Stimulated activated CD4-positive, alpha-beta T cell treated with anti-CD3 and anti-CD28 coated beads, TNF-alpha, amount 100 ng/mL, for 24 hours (primary cell): ENCODE results near the gene AKR7A3.
"Not testable (repeated sequence)": the region's sequence is repeated elsewhere in the genome, so short reads cannot be mapped to it uniquely, and the experiment has no call there.

Experiments used
- DNase-seq, 3 experiments: peaks; one replicate each; pipeline ENCODE4 v3.0.0-alpha.2; 2020; ENCODE audit warnings: low read depth in 3 of 3

AKR7A3 gene

GRCh38 chr1:19289244-19289643 is 674 bp upstream of the AKR7A3 start:
- no peak for DNase-seq

GRCh38 chr1:19287436-19288185 is 959 bp downstream of the AKR7A3 start:
- no peak for DNase-seq

- not testable (repeated sequence) for DNase-seq
Observed at GRCh38 chr1:19285807-19286206, 2.8 kb downstream of the AKR7A3 start.

- DNase-seq = not testable (repeated sequence)
Observed at GRCh38 chr1:19285366-19285765, 3.2 kb downstream of the AKR7A3 start.

- DNase-seq = no peak
Observed at GRCh38 chr1:19284881-19285280, 3.7 kb downstream of the AKR7A3 start.

- no peak for DNase-seq
Observed at GRCh38 chr1:19283891-19284290, 4.7 kb downstream of the AKR7A3 start.

- DNase-seq = no peak
Observed at GRCh38 chr1:19274636-19275035, 13.9 kb downstream of the AKR7A3 start.

GRCh38 chr1:19273844-19274531 is 14.6 kb downstream of the AKR7A3 start:
- DNase-seq = not testable (repeated sequence)

GRCh38 chr1:19273106-19273843 is 15.3 kb downstream of the AKR7A3 start:
- DNase-seq = no peak

GRCh38 chr1:19272064-19272463 is 16.5 kb downstream of the AKR7A3 start:
- no peak for DNase-seq

GRCh38 chr1:19270343-19270730 is 18.2 kb downstream of the AKR7A3 start:
- DNase-seq = not testable (repeated sequence)

GRCh38 chr1:19269427-19270342 is 18.9 kb downstream of the AKR7A3 start:
- not testable (repeated sequence) for DNase-seq

GRCh38 chr1:19268445-19268844 is 20.1 kb downstream of the AKR7A3 start:
- no peak for DNase-seq

GRCh38 chr1:19262744-19263143 is 25.8 kb downstream of the AKR7A3 start:
- no peak for DNase-seq

GRCh38 chr1:19262047-19262446 is 26.5 kb downstream of the AKR7A3 start:
- DNase-seq = no peak

GRCh38 chr1:19260211-19261138 is 28.1 kb downstream of the AKR7A3 start:
- no peak for DNase-seq

GRCh38 chr1:19258353-19258752 is 30.2 kb downstream of the AKR7A3 start:
- DNase-seq = no peak

GRCh38 chr1:19257178-19257914 is 31.2 kb downstream of the AKR7A3 start:
- peak in 1 of 3 experiments; percentile 33 for DNase-seq

- DNase-seq = not testable (repeated sequence)
Observed at GRCh38 chr1:19256301-19256700, 32.3 kb downstream of the AKR7A3 start.

GRCh38 chr1:19255288-19255687 is 33.3 kb downstream of the AKR7A3 start:
- no peak for DNase-seq
